C4-2B (cell line): ENCODE results near the gene RPL32.

ENCODE experiments used
- ZFX ChIP-seq: fragments of 450-650 bp; IDR thresholded peaks from 2 replicates; pipeline ENCODE4 v1.6.1; 2017
- TF ChIP-seq, protein P1 (sequence below): fragments of 450-650 bp; conservative IDR thresholded peaks from 2 replicates; pipeline ENCODE4 v1.5.1; 2017; ENCODE audit warnings: mild to moderate bottlenecking

DNA sequence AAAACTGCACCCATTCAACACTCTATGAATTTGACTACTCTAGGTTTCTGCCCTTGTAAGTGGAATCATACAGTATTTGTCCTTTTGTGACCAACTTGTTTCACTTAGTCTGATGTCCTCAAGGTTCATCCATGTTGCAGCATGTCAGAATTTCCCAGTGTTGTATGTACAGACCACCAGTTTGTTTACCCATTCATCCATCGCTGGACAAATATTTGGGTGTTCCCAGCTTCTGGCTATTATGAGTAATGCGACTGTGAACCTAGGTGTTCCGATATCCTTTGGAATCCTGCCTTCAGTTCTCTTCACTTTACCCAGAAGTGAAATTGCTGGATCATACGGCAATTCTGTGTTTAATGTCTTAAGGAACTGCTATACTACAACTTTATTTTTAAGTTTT lies 12.6 kb downstream of the RPL32 start:
- TF ChIP-seq, protein P1, sequence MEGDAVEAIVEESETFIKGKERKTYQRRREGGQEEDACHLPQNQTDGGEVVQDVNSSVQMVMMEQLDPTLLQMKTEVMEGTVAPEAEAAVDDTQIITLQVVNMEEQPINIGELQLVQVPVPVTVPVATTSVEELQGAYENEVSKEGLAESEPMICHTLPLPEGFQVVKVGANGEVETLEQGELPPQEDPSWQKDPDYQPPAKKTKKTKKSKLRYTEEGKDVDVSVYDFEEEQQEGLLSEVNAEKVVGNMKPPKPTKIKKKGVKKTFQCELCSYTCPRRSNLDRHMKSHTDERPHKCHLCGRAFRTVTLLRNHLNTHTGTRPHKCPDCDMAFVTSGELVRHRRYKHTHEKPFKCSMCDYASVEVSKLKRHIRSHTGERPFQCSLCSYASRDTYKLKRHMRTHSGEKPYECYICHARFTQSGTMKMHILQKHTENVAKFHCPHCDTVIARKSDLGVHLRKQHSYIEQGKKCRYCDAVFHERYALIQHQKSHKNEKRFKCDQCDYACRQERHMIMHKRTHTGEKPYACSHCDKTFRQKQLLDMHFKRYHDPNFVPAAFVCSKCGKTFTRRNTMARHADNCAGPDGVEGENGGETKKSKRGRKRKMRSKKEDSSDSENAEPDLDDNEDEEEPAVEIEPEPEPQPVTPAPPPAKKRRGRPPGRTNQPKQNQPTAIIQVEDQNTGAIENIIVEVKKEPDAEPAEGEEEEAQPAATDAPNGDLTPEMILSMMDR, result no peak
- TF ChIP-seq ZFX, result no peak
